ENCODE measurements around the gene NLGN2. TPM values are rescaled to one million over a fixed set of nuclear protein-coding genes. Genes with fewer than 3 reads are reported as not detected.

The NLGN2 gene
- total and polyA plus RNA-seq, 2 of the 8 experiments (the other 6 are each of a cell fraction or from before 2014, with no cell fraction given) = 21.2 to 62.8 TPM

DNA sequence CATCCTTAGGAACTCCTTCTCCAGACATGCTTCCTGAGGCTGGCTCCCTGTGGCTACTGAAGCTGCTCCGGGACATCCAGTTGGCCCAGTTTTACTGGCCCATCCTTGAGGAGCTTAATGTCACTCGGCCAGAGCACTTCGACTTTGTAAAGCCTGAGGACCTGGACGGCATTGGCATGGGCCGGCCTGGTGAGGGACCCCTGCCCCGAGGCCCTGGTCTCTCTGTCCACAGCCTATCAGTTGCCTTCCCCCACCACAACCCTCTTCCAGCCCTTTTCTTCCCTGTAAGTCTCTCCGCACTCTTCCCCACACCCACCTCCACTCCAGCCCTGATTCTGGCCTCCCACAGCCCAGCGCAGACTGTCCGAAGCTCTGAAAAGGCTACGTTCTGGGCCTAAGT lies 24.7 kb upstream of the NLGN2 start:
- Histone ChIP-seq H3K23me2 (ENCODE audit: low read depth, low read length) (peaks cover 12% of the 10 kb centered on the region; the same call in 1 of the 2 replicates), H3K9ac (replicated peaks in 1 of 4; ENCODE audit: extremely low read depth in 1 of 4, low read depth in 3 of 4, low read length in 3 of 4) (no peak overlapping the region), H2BK20ac (ENCODE audit: low read length) (no peak overlapping the region), H2BK12ac (ENCODE audit: low read depth, low read length) (no peak overlapping the region; the same call in 1 of the 2 replicates), H4K91ac (replicated peaks; ENCODE audit: insufficient read length, low read length) (no peak overlapping the region), H3K79me2 (ENCODE audit: control insufficient read depth in 1 of 2, insufficient read depth in 2 of 2, low read length in 2 of 2) (no peaks in the 10 kb centered on the region), H2BK120ac (replicated peaks; ENCODE audit: low read depth, low read length) (no peak overlapping the region), H3K4me2 (ENCODE audit: insufficient read depth in 1 of 2, low read depth in 2 of 2, low read length in 2 of 2) (no peak overlapping the region; a peak in 1 of 4 replicates), H3K14ac (ENCODE audit: insufficient read length) (no peak overlapping the region), H3K9me3 (ENCODE audit: insufficient read depth in 2 of 2, low read depth in 1 of 2, low read length in 1 of 2) (peaks cover 0 to 7% of the 10 kb centered on the region in 2 experiments; a peak in 1 of 4 replicates), H4K5ac (ENCODE audit: insufficient read length, low read depth, low read length) (no peak overlapping the region), H2BK15ac (ENCODE audit: low read length) (no peak overlapping the region), H4K8ac (ENCODE audit: extremely low read depth, insufficient read depth, low read length) (no peak overlapping the region), H3K4me3 (ENCODE audit: extremely low read depth in 1 of 4, insufficient read depth in 2 of 4, low read depth in 3 of 4, low read length in 4 of 4) (no peak overlapping the region), H3K27ac (ENCODE audit: low read depth, low read length) (no peak overlapping the region), H4K20me1 (replicated peaks in 1 of 2; ENCODE audit: control insufficient read depth in 1 of 2, insufficient read depth in 2 of 2, low read length in 2 of 2) (peaks cover 0 to 10% of the 10 kb centered on the region in 2 experiments), H3K4me1 (replicated peaks in 1 of 4; ENCODE audit: control insufficient read depth in 3 of 4, insufficient read depth in 4 of 4, low read length in 3 of 4) (peaks cover 0 to 17% (median 10%) of the 10 kb centered on the region in 4 experiments; a peak in 6 of 7 replicates), H3K56ac (replicated peaks; ENCODE audit: insufficient read length, low read depth, low read length) (no peak overlapping the region), H2BK5ac (ENCODE audit: low read depth, low read length) (no peak overlapping the region), H3K79me1 (ENCODE audit: low read depth, low read length) (peaks cover 3% of the 10 kb centered on the region; the same call in 1 of the 2 replicates), H3K18ac (ENCODE audit: extremely low read depth, low read length) (no peak overlapping the region), H3K27me3 (replicated peaks in 1 of 4; ENCODE audit: control insufficient read depth in 3 of 4, extremely low read depth in 1 of 4, insufficient read depth in 3 of 4, low read length in 3 of 4) (peaks cover 0 to 39% (median 29%) of the 10 kb centered on the region in 4 experiments; a peak in 6 of 7 replicates), H3K36me3 (ENCODE audit: control insufficient read depth in 2 of 4, insufficient read depth in 4 of 4, low read length in 3 of 4) (peaks cover 0 to 2% (median 0%) of the 10 kb centered on the region in 4 experiments; a peak in 1 of 8 replicates), H2AK5ac (ENCODE audit: low read depth, low read length) (no peak overlapping the region), H3K4ac (replicated peaks; ENCODE audit: insufficient read length, low read depth, low read length) (no peak overlapping the region), H2AFZ (ENCODE audit: low read length) (no peak overlapping the region), H3K23ac (ENCODE audit: insufficient read length) (no peak overlapping the region)
- no peak for DNase-seq (ENCODE audit: low read depth in 1 of 2, low spot score in 2 of 2)
- no peak for FAIRE-seq
- CTCF ChIA-PET (ENCODE audit: partially characterized antibody) = interaction anchor here (0.8 to 1.9 kb wide), 7 partner anchors 10 to 120 kb away, joined by 3 to 7 read pairs (median 6); no protein-coding TSS in a partner anchor
- POLR2A ChIA-PET (ENCODE audit: partially characterized antibody) = interaction anchor here (0.8 to 3.7 kb wide), 13 partner anchors 11 to 148 kb away, joined by 3 to 16 read pairs (median 4); partner anchors contain the start of genes DVL2, PLSCR3 and ZBTB4
- 90% methylated on average over 10 of the region's 10 CpGs; no CpG with 5 or more reads in 1 of the 2 experiments for WGBS, 2 experiments (ENCODE audit: extremely low coverage in 1 of 2, insufficient coverage in 1 of 2, insufficient read length in 1 of 2, insufficient replicate concordance in 2 of 2, low coverage in 1 of 2, low lambda C conversion rate in 2 of 2, missing lambda C conversion rate in 1 of 2)
- no peak for TF ChIP-seq RAD21 (IDR thresholded peaks at IDR 0.05 in 1 of 2, conservative IDR thresholded peaks at IDR 0.05 in 1 of 2; ENCODE audit: low read depth in 2 of 2, low read length in 2 of 2)
- TF ChIP-seq JUND (IDR thresholded peaks at IDR 0.05; ENCODE audit: low read length) = no peak
- TF ChIP-seq YY1 (IDR thresholded peaks at IDR 0.05; ENCODE audit: low read depth, low read length) = no peak
- no peak for TF ChIP-seq ATF3 (IDR thresholded peaks at IDR 0.05; ENCODE audit: insufficient read depth, low read depth, low read length)
- no peak for TF ChIP-seq ZNF274 (IDR thresholded peaks at IDR 0.05; ENCODE audit: borderline replicate concordance, extremely low read depth, low read length)
- TF ChIP-seq RFX5 (IDR thresholded peaks at IDR 0.05; ENCODE audit: borderline replicate concordance, low read depth, low read length) = no peak
